Immature natural killer cell (primary cell): ENCODE results near the gene SLC25A40. TPM values are rescaled to one million over a fixed set of nuclear protein-coding genes. Genes with fewer than 3 reads are reported as not detected.
"Not testable (repeated sequence)": the region's sequence is repeated elsewhere in the genome, so short reads cannot be mapped to it uniquely, and the experiment has no call there.

Source experiments
- DNase-seq, 3 donors: peaks; one replicate each; pipeline ENCODE4 v3.0.0; 2022; ENCODE audit warnings: mixed read lengths in 1 of 3
- H3K27ac Mint-ChIP-seq, 6 donors: one replicate each; pipeline ENCODE4 v1.8.0; 2020; ENCODE audit warnings: mixed read lengths in 6 of 6, mild to moderate bottlenecking in 5 of 6, inconsistent platforms in 4 of 6, moderate library complexity in 3 of 6
- H3K27me3 Mint-ChIP-seq, 3 donors: one replicate each; pipeline ENCODE4 v1.8.0; 2020 to 2021; ENCODE audit warnings: low read depth in 3 of 3, mild to moderate bottlenecking in 3 of 3, mixed read lengths in 3 of 3, moderate library complexity in 3 of 3, inconsistent platforms in 1 of 3
- H3K36me3 Mint-ChIP-seq, 3 donors: one replicate each; pipeline ENCODE4 v1.8.0; 2020; ENCODE audit warnings: mixed read lengths in 3 of 3, inconsistent platforms in 2 of 3, mild to moderate bottlenecking in 2 of 3
- H3K4me1 Mint-ChIP-seq, 2 donors: one replicate each; pipeline ENCODE4 v1.8.0; 2020; ENCODE audit warnings: inconsistent platforms in 2 of 2, mild to moderate bottlenecking in 2 of 2, mixed read lengths in 2 of 2, moderate library complexity in 1 of 2
- H3K4me3 Mint-ChIP-seq, 5 donors: one replicate each; pipeline ENCODE4 v1.8.0; 2020; ENCODE audit warnings: mild to moderate bottlenecking in 5 of 5, mixed read lengths in 5 of 5, inconsistent platforms in 3 of 5, moderate library complexity in 3 of 5
- H3K9me3 Mint-ChIP-seq, 6 donors: one replicate each; pipeline ENCODE4 v1.8.0; 2020; ENCODE audit warnings: mild to moderate bottlenecking in 6 of 6, mixed read lengths in 6 of 6, inconsistent platforms in 4 of 6, moderate library complexity in 3 of 6
- polyA plus RNA-seq, 3 donors: library from polyadenylated mRNA; unstranded; fragments of 300-500 nt; fragmentation: Illumina TruSeq; gene quantifications; one replicate each; pipeline ENCODE4 v1.2.3, GENCODE V29; 2021

SLC25A40 gene
- polyA plus RNA-seq, 3 donors from 2014 or later = 9.5 to 21.0 (median 10.4) TPM

GRCh38 chr7:87853237-87853864, 22.8 kb downstream of the SLC25A40 start:
- Mint-ChIP-seq H3K4me3 (peak overlapping the region in 3 of 5 donors; percentile 16 to 39 (median 23)), H3K27me3 (no peaks in the 10 kb centered on the region), H3K27ac (peak overlapping the region in 3 of 6 donors; percentile 13 to 47 (median 41)), H3K9me3 (no peaks in the 10 kb centered on the region), H3K36me3 (peaks cover 19 to 20% (median 20%) of the 10 kb centered on the region in 3 donors), H3K4me1 (peaks cover 18 to 30% of the 10 kb centered on the region in 2 donors)
- no peak for DNase-seq

GRCh38 chr7:87852306-87852705, 23.9 kb downstream of the SLC25A40 start:
- Mint-ChIP-seq H3K4me3 (peak overlapping the region in 1 of 5 donors; percentile 8), H3K4me1 (peaks cover 18 to 30% of the 10 kb centered on the region in 2 donors), H3K36me3 (peaks cover 10 to 16% (median 13%) of the 10 kb centered on the region in 3 donors), H3K27ac (peak overlapping the region in 4 of 6 donors; percentile 1 to 75 (median 12)), H3K27me3 (no peaks in the 10 kb centered on the region), H3K9me3 (no peaks in the 10 kb centered on the region)
- no peak for DNase-seq

GRCh38 chr7:87850836-87851593, 25.1 kb downstream of the SLC25A40 start:
- H3K36me3 Mint-ChIP-seq = peaks cover 5 to 11% (median 9%) of the 10 kb centered on the region in 3 donors
- peak overlapping the region in 2 of 6 donors; percentile 1 to 27 for H3K27ac Mint-ChIP-seq
- DNase-seq = no peak
- H3K9me3 Mint-ChIP-seq = no peaks in the 10 kb centered on the region
- no peak overlapping the region for H3K4me3 Mint-ChIP-seq
- H3K4me1 Mint-ChIP-seq = peaks cover 18 to 30% of the 10 kb centered on the region in 2 donors
- peaks cover 0 to 1% (median 0%) of the 10 kb centered on the region in 3 donors for H3K27me3 Mint-ChIP-seq

- no peaks in the 10 kb centered on the region for H3K27me3 Mint-ChIP-seq
- peaks cover 13 to 19% (median 13%) of the 10 kb centered on the region in 3 donors for H3K36me3 Mint-ChIP-seq
- no peak overlapping the region for H3K4me3 Mint-ChIP-seq
- H3K9me3 Mint-ChIP-seq = no peaks in the 10 kb centered on the region
- no peaks in the 10 kb centered on the region for H3K4me1 Mint-ChIP-seq
- DNase-seq = no peak
- H3K27ac Mint-ChIP-seq = peak overlapping the region in 1 of 6 donors; percentile 24
These were observed 38.6 kb downstream of the SLC25A40 start for GRCh38 chr7:87837597-87837996.

GRCh38 chr7:87833130-87833529, 43.0 kb downstream of the SLC25A40 start:
- Mint-ChIP-seq H3K36me3 (peaks cover 5 to 9% (median 6%) of the 10 kb centered on the region in 3 donors), H3K4me3 (no peak overlapping the region), H3K27me3 (no peaks in the 10 kb centered on the region), H3K4me1 (no peaks in the 10 kb centered on the region), H3K27ac (no peak overlapping the region), H3K9me3 (no peaks in the 10 kb centered on the region)
- no peak for DNase-seq

GRCh38 chr7:87831097-87831496, 45.1 kb downstream of the SLC25A40 start:
- Mint-ChIP-seq H3K4me1 (peaks cover 0 to 5% of the 10 kb centered on the region in 2 donors), H3K36me3 (peaks cover 5 to 9% (median 8%) of the 10 kb centered on the region in 3 donors), H3K4me3 (no peak overlapping the region), H3K27me3 (no peaks in the 10 kb centered on the region), H3K27ac (no peak overlapping the region), H3K9me3 (peaks cover 0 to 4% (median 0%) of the 10 kb centered on the region in 6 donors)
- no peak for DNase-seq

- not testable (repeated sequence) for H3K36me3 Mint-ChIP-seq, DNase-seq, H3K27me3 Mint-ChIP-seq, H3K27ac Mint-ChIP-seq, H3K4me3 Mint-ChIP-seq
- Mint-ChIP-seq H3K4me1 (peaks cover 1 to 22% of the 10 kb centered on the region in 2 donors), H3K9me3 (peaks cover 4 to 21% (median 10%) of the 10 kb centered on the region in 6 donors)
These were observed 47.8 kb downstream of the SLC25A40 start for GRCh38 chr7:87828383-87828782.

- H3K9me3 Mint-ChIP-seq = peaks cover 6 to 21% (median 11%) of the 10 kb centered on the region in 6 donors
- not testable (repeated sequence) for H3K27me3 Mint-ChIP-seq, H3K36me3 Mint-ChIP-seq
- H3K27ac Mint-ChIP-seq = peak overlapping the region in 4 of 6 donors; percentile 17 to 88 (median 61)
- H3K4me3 Mint-ChIP-seq = peak overlapping the region in 1 of 5 donors; percentile 53
- peak; percentile 1 to 52 (median 43) for DNase-seq
- peaks cover 1 to 22% of the 10 kb centered on the region in 2 donors for H3K4me1 Mint-ChIP-seq
These were observed 50.8 kb downstream of the SLC25A40 start for GRCh38 chr7:87825369-87825768.

- not testable (repeated sequence) for H3K27me3 Mint-ChIP-seq, DNase-seq, H3K4me3 Mint-ChIP-seq, H3K27ac Mint-ChIP-seq, H3K36me3 Mint-ChIP-seq
- H3K9me3 Mint-ChIP-seq = peaks cover 6 to 21% (median 11%) of the 10 kb centered on the region in 6 donors
- H3K4me1 Mint-ChIP-seq = peaks cover 1 to 23% of the 10 kb centered on the region in 2 donors
These were observed 54.1 kb downstream of the SLC25A40 start for GRCh38 chr7:87822056-87822455.

- H3K27me3 Mint-ChIP-seq = peaks cover 0 to 3% (median 2%) of the 10 kb centered on the region in 3 donors
- no peaks in the 10 kb centered on the region for H3K36me3 Mint-ChIP-seq
- peaks cover 0 to 6% (median under 1%) of the 10 kb centered on the region in 6 donors for H3K9me3 Mint-ChIP-seq
- no peak for DNase-seq
- no peak overlapping the region for H3K4me3 Mint-ChIP-seq
- peaks cover 3 to 13% of the 10 kb centered on the region in 2 donors for H3K4me1 Mint-ChIP-seq
- no peak overlapping the region for H3K27ac Mint-ChIP-seq
These were observed 57.8 kb downstream of the SLC25A40 start for GRCh38 chr7:87818336-87818735.

GRCh38 chr7:87816389-87816788, 59.8 kb downstream of the SLC25A40 start:
- Mint-ChIP-seq H3K9me3 (no peaks in the 10 kb centered on the region), H3K36me3 (no peaks in the 10 kb centered on the region), H3K4me1 (peaks cover 3 to 13% of the 10 kb centered on the region in 2 donors), H3K27ac (peak overlapping the region in 1 of 6 donors; percentile 30), H3K27me3 (peaks cover 0 to 3% (median 2%) of the 10 kb centered on the region in 3 donors), H3K4me3 (no peak overlapping the region)
- DNase-seq = no peak

GRCh38 chr7:87810726-87811125, 65.4 kb downstream of the SLC25A40 start:
- peaks cover 0 to 6% (median 0%) of the 10 kb centered on the region in 3 donors for H3K27me3 Mint-ChIP-seq
- H3K4me3 Mint-ChIP-seq = no peak overlapping the region
- DNase-seq = no peak
- no peaks in the 10 kb centered on the region for H3K4me1 Mint-ChIP-seq
- H3K27ac Mint-ChIP-seq = no peak overlapping the region
- no peaks in the 10 kb centered on the region for H3K9me3 Mint-ChIP-seq
- H3K36me3 Mint-ChIP-seq = no peaks in the 10 kb centered on the region

GRCh38 chr7:87810130-87810529, 66.0 kb downstream of the SLC25A40 start:
- no peak overlapping the region for H3K27ac Mint-ChIP-seq
- H3K4me1 Mint-ChIP-seq = no peaks in the 10 kb centered on the region
- H3K36me3 Mint-ChIP-seq = no peaks in the 10 kb centered on the region
- H3K9me3 Mint-ChIP-seq = no peaks in the 10 kb centered on the region
- peaks cover 0 to 6% (median 0%) of the 10 kb centered on the region in 3 donors for H3K27me3 Mint-ChIP-seq
- no peak overlapping the region for H3K4me3 Mint-ChIP-seq
- no peak for DNase-seq

GRCh38 chr7:87806150-87806549, 70.0 kb downstream of the SLC25A40 start:
- H3K4me1 Mint-ChIP-seq = no peaks in the 10 kb centered on the region
- DNase-seq = no peak
- H3K36me3 Mint-ChIP-seq = no peaks in the 10 kb centered on the region
- no peak overlapping the region for H3K4me3 Mint-ChIP-seq
- peaks cover 0 to 4% (median 0%) of the 10 kb centered on the region in 3 donors for H3K27me3 Mint-ChIP-seq
- H3K27ac Mint-ChIP-seq = no peak overlapping the region
- H3K9me3 Mint-ChIP-seq = no peaks in the 10 kb centered on the region
